ENCODE measurements around the gene MBD3.

The MBD3 gene

DNA sequence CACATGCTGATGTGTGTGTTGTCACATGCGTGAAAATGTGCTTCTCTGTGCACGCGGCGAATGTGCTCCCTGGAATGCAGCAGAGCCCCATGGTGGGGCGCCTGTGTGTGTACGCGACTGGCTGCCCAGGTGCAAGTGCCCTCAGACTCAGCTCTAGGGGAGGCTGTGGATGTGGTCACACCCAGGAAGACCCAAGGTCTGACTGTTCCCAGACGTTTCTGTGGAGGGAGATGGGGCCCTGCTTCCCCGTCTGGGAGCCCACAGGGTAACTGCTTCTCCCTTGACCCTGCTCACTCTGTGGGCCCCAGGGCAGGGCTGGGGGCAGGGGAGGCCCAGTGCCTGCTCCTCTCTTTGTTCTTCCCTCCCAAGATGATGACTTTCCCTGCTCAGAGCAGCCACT lies 20.5 kb upstream of the MBD3 start:
- no peak overlapping the region for H3K4me3 Mint-ChIP-seq
- DNase-seq (no peak), ATAC-seq (no peak)
- peaks cover 42% of the 10 kb centered on the region for H3K4me1 Mint-ChIP-seq
- no peak overlapping the region for H3K27ac Mint-ChIP-seq
- H3K27me3 Mint-ChIP-seq: no peaks in the 10 kb centered on the region
- peaks cover 22% of the 10 kb centered on the region for H3K36me3 Mint-ChIP-seq (ENCODE audit: low read depth)
- no peaks in the 10 kb centered on the region for H3K9me3 Mint-ChIP-seq

GRCh38 chr19:1612114-1613086 lies 19.7 kb upstream of the MBD3 start:
- peaks cover 38% of the 10 kb centered on the region for H3K4me1 Mint-ChIP-seq
- no peaks in the 10 kb centered on the region for H3K9me3 Mint-ChIP-seq
- no peaks in the 10 kb centered on the region for H3K27me3 Mint-ChIP-seq
- H3K36me3 Mint-ChIP-seq (ENCODE audit: low read depth): peaks cover 20% of the 10 kb centered on the region
- no peak for DNase-seq
- no peak overlapping the region for H3K4me3 Mint-ChIP-seq
- H3K27ac Mint-ChIP-seq: no peak overlapping the region
- no peak for ATAC-seq

DNA sequence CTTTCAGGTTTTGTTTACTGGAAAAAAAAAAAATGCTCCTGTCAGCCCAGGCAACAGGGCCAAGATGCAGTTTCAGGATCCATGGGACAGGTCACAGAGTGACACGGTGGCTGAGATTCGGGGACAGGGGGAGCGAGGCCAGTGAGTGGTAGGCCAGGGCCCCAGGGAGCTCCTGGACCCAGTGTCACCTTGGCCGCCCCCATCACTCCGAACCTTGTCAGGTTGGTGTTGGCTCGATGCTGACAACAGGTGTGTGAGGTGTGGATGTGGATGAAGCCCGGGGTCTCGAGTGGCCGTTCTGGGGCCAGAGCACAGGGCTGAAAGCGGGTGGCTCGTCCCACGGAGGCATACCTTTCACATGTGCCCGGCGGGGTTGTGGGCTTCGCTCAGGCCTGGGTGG lies 18.7 kb upstream of the MBD3 start:
- H3K9me3 Mint-ChIP-seq: no peaks in the 10 kb centered on the region
- no peak overlapping the region for H3K27ac Mint-ChIP-seq

GRCh38 chr19:1610579-1610978 lies 17.9 kb upstream of the MBD3 start:
- Mint-ChIP-seq H3K4me1 (peaks cover 39% of the 10 kb centered on the region), H3K4me3 (no peak overlapping the region), H3K27ac (no peak overlapping the region), H3K36me3 (ENCODE audit: low read depth) (peaks cover 13% of the 10 kb centered on the region), H3K9me3 (no peaks in the 10 kb centered on the region), H3K27me3 (no peaks in the 10 kb centered on the region)
- DNase-seq (peak; percentile 43), ATAC-seq (no peak)

More for the DNA sequence above, 18.7 kb upstream of the MBD3 start:
- no peak overlapping the region for H3K4me3 Mint-ChIP-seq
- no peaks in the 10 kb centered on the region for H3K27me3 Mint-ChIP-seq
- no peak for ATAC-seq
- no peak for DNase-seq
- H3K36me3 Mint-ChIP-seq (ENCODE audit: low read depth): peaks cover 18% of the 10 kb centered on the region
- H3K4me1 Mint-ChIP-seq: peaks cover 32% of the 10 kb centered on the region

DNA sequence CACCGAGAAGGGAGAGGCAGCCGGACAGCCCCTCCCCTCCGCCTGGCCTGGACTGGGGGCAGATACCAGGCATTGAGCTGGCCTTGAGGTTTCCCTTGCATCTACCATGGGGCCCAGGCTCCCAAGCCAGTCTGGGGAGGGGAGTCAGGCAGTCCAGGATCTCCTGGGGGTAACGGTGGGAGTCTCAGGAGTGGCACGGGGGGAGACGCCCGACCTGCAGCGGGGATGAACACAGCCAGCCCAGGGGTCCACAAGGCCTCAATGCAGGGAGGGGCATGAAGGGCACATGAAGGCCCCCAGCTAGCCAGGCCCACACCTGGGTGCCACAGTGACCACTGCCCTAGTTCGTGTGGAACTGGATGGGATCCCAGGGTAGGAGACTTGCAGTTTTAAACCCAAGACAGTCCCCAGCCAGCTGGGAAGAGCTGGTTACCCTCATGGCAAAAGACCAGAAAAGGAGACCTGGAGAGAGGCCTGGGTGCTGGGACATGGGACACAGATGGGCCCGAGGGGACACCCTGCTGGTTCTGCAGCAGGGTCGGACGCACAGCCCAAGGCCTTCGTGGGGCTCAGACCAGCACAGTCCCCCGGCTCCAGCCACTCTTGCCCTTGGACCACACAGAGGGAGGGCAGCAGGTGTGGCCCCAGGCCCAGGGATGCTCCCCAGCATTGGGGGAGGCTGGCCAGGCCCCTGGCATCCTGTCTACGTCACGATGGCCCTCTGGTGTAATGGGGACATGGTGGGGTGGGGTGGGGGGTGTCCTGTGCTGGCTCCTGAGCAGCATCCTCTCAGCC lies 17.2 kb upstream of the MBD3 start:
- Mint-ChIP-seq H3K4me1 (peaks cover 40% of the 10 kb centered on the region), H3K4me3 (no peak overlapping the region)
- no peak for ATAC-seq

GRCh38 chr19:1609103-1609396 lies 16.4 kb upstream of the MBD3 start:
- ATAC-seq (no peak), DNase-seq (no peak)
- Mint-ChIP-seq H3K4me3 (no peak overlapping the region), H3K27ac (no peak overlapping the region), H3K4me1 (peaks cover 46% of the 10 kb centered on the region), H3K36me3 (ENCODE audit: low read depth) (peaks cover 6% of the 10 kb centered on the region), H3K27me3 (no peaks in the 10 kb centered on the region), H3K9me3 (no peaks in the 10 kb centered on the region)

More for the DNA sequence above, 17.2 kb upstream of the MBD3 start:
- H3K36me3 Mint-ChIP-seq (ENCODE audit: low read depth): peaks cover 11% of the 10 kb centered on the region
- no peak overlapping the region for H3K27ac Mint-ChIP-seq
- H3K27me3 Mint-ChIP-seq: no peaks in the 10 kb centered on the region
- DNase-seq: no peak
- no peaks in the 10 kb centered on the region for H3K9me3 Mint-ChIP-seq

- Mint-ChIP-seq H3K4me1 (peaks cover 51% of the 10 kb centered on the region), H3K27me3 (no peaks in the 10 kb centered on the region), H3K36me3 (ENCODE audit: low read depth) (peaks cover 6% of the 10 kb centered on the region), H3K27ac (no peak overlapping the region), H3K4me3 (no peak overlapping the region), H3K9me3 (no peaks in the 10 kb centered on the region)
- DNase-seq: no peak
- ATAC-seq: no peak
These were observed 15.9 kb upstream of the MBD3 start for GRCh38 chr19:1608359-1609102.

DNA sequence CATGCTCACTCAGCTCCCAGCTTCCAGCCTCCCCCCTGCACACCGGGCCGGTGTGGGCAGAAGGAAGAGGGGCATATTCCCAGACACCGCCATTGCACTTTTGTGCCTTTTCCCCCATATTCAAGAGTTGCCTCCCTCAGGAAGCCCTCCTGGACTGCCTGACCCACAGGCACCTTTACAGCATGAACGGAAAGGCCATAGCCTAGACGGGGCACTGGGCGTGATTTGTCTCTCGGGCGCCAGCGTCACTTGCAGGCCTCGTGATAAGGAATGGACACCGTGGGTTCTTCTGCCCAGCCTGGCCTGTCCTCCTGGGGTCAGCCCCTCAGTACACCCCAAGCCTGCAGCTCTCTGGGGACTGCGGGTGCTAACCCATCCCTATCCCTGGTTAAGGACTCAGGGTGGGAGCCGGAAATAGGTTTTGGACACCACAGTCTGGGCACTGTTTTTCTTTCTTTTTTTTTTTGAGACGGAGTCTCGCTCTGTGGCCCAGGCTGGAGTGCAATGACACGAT lies 13.5 kb upstream of the MBD3 start:
- Mint-ChIP-seq H3K9me3 (no peaks in the 10 kb centered on the region), H3K27me3 (no peaks in the 10 kb centered on the region), H3K36me3 (ENCODE audit: low read depth) (peaks cover 14% of the 10 kb centered on the region), H3K27ac (peak overlapping the region; percentile 98), H3K4me1 (peaks cover 64% of the 10 kb centered on the region), H3K4me3 (peak overlapping the region; percentile 88)
- DNase-seq: no peak
- peak; percentile 4 for ATAC-seq

DNA sequence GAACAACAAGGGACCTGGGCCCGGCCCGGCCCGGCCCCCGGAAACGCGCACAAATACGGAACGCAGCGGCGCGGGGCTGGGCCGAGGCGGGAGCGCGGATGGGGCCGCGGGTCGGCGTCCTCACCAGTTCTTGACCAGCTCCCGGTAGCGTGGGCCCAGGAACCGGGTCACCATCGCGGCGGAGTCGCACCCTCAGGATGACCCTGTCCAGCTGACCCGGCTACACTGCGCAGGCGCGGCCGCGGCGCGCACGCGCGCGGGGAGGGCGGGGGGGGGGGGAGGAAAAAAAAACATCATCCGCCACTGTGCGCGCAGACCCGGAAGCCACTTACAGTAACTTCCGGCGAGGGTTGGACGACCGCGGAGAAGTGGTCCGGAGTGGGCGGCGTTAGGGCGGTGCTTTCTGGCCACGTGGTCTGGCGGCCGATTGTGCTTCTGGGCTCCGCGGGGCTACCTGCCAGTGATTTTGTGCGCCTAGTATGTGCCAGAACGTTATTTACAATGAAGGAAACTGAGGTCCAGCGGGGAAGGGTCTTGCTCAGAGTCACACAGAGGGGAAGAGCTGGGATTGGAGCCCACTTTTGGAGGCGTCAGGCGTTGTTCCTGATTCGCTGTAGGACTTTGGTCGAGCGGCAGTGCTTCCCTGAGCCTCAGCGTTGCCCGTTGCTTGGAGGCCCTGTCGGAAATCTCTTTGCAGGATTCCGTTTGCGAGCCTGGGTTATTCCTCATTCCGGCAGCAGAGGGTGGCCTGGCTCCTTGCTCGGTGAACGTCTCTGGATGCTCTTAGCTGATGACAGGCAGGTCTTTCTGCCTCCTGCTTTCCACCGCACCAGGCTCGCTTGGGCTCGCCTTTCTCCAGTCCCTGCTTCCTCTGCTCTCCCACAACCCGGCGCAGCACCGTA lies 12.8 kb upstream of the MBD3 start, which contains the start of gene UQCR11:
TSS of gene UQCR11 (minus strand) at position 227 of the 902 bp plus-strand sequence. CDS start at position 174, 53 bp downstream.
- Mint-ChIP-seq H3K4me1 (peaks cover 59% of the 10 kb centered on the region), H3K36me3 (ENCODE audit: low read depth) (peaks cover 12% of the 10 kb centered on the region), H3K9me3 (no peaks in the 10 kb centered on the region), H3K27me3 (no peaks in the 10 kb centered on the region), H3K4me3 (peak within 1 kb of the TSS; percentile 88), H3K27ac (peak within 1 kb of the TSS; percentile 98)
- ATAC-seq (peak; percentile 80), DNase-seq (peak; percentile 95)

GRCh38 chr19:1602091-1602707 lies 9.5 kb upstream of the MBD3 start:
- no peak for DNase-seq
- H3K27me3 Mint-ChIP-seq: no peaks in the 10 kb centered on the region
- peaks cover 41% of the 10 kb centered on the region for H3K4me1 Mint-ChIP-seq
- no peak overlapping the region for H3K27ac Mint-ChIP-seq
- H3K36me3 Mint-ChIP-seq (ENCODE audit: low read depth): peaks cover 22% of the 10 kb centered on the region
- no peak overlapping the region for H3K4me3 Mint-ChIP-seq
- H3K9me3 Mint-ChIP-seq: no peaks in the 10 kb centered on the region
- no peak for ATAC-seq

- H3K4me3 Mint-ChIP-seq: no peak overlapping the region
- H3K27me3 Mint-ChIP-seq: no peaks in the 10 kb centered on the region
- H3K27ac Mint-ChIP-seq: peak overlapping the region; percentile 56
- peaks cover 23% of the 10 kb centered on the region for H3K36me3 Mint-ChIP-seq (ENCODE audit: low read depth)
- peaks cover 38% of the 10 kb centered on the region for H3K4me1 Mint-ChIP-seq
- H3K9me3 Mint-ChIP-seq: no peaks in the 10 kb centered on the region
- DNase-seq (no peak), ATAC-seq (no peak)
These were observed 9.0 kb upstream of the MBD3 start for GRCh38 chr19:1601613-1602064.

- no peaks in the 10 kb centered on the region for H3K27me3 Mint-ChIP-seq
- no peak for ATAC-seq
These were observed 6.8 kb upstream of the MBD3 start for GRCh38 chr19:1599460-1599846.

More at GRCh38 chr19:1599460-1599846, 6.8 kb upstream of the MBD3 start:
- Mint-ChIP-seq H3K9me3 (no peaks in the 10 kb centered on the region), H3K36me3 (ENCODE audit: low read depth) (peaks cover 26% of the 10 kb centered on the region), H3K27ac (no peak overlapping the region), H3K4me3 (no peak overlapping the region), H3K4me1 (peaks cover 26% of the 10 kb centered on the region)
- no peak for DNase-seq
